ENCODE results near the gene C11orf24. TPM values are rescaled to one million over a fixed set of nuclear protein-coding genes. Genes with fewer than 3 reads are reported as not detected.
"Not testable (repeated sequence)": the region's sequence is repeated elsewhere in the genome, so short reads cannot be mapped to it uniquely, and the experiment has no call there.

C11orf24 gene
- total RNA-seq, 1 donor from 2014 or later = 9.7 TPM

- no peak overlapping the region for H2AFZ ChIP-seq (replicated peaks)
- no peaks in the 10 kb centered on the region for H3K4me1 Mint-ChIP-seq
Measured at GRCh38 chr11:68293708-68294107, 21.9 kb upstream of the C11orf24 start.

GRCh38 chr11:68289456-68289855 lies 17.7 kb upstream of the C11orf24 start:
- Histone ChIP-seq H3K36me3 (no peaks in the 10 kb centered on the region), H4K20me1 (ENCODE audit: low read depth) (no peaks in the 10 kb centered on the region), H3K79me2 (ENCODE audit: low read depth) (no peaks in the 10 kb centered on the region), H3K4me3 (no peak overlapping the region), H3K27ac (no peak overlapping the region), H3F3A (ENCODE audit: low read depth) (no peaks in the 10 kb centered on the region), H3K4me2 (no peak overlapping the region), H3K9ac (no peak overlapping the region), H2AFZ (replicated peaks) (no peak overlapping the region), H3K4me1 (no peaks in the 10 kb centered on the region), H3K9me3 (ENCODE audit: low read depth) (no peaks in the 10 kb centered on the region), H3K27me3 (no peaks in the 10 kb centered on the region)
- peaks cover 17% of the 10 kb centered on the region for H3K9me3 Mint-ChIP-seq
- TF ChIP-seq EZH2phosphoT487 (IDR thresholded peaks at IDR 0.05) (no peak), EZH2 (IDR thresholded peaks at IDR 0.05) (no peak)
- H3K27ac Mint-ChIP-seq = no peak overlapping the region
- no peak overlapping the region for H3K4me3 Mint-ChIP-seq
- H3K27me3 Mint-ChIP-seq (ENCODE audit: insufficient read depth, low read depth) = no peaks in the 10 kb centered on the region
- no peak for DNase-seq (ENCODE audit: low spot score)
- no peaks in the 10 kb centered on the region for H3K36me3 Mint-ChIP-seq
- H3K4me1 Mint-ChIP-seq = no peaks in the 10 kb centered on the region

More at GRCh38 chr11:68293708-68294107, 21.9 kb upstream of the C11orf24 start:
- no peak overlapping the region for H3K4me3 Mint-ChIP-seq
- Histone ChIP-seq H3K4me3 (no peak overlapping the region), H4K20me1 (ENCODE audit: low read depth) (no peaks in the 10 kb centered on the region), H3F3A (ENCODE audit: low read depth) (no peaks in the 10 kb centered on the region), H3K36me3 (no peaks in the 10 kb centered on the region), H3K9ac (no peak overlapping the region), H3K4me1 (no peaks in the 10 kb centered on the region), H3K27ac (no peak overlapping the region), H3K27me3 (no peaks in the 10 kb centered on the region), H3K79me2 (ENCODE audit: low read depth) (no peaks in the 10 kb centered on the region), H3K4me2 (no peak overlapping the region), H3K9me3 (ENCODE audit: low read depth) (no peaks in the 10 kb centered on the region)
- H3K27ac Mint-ChIP-seq = no peak overlapping the region
- TF ChIP-seq EZH2 (IDR thresholded peaks at IDR 0.05) (no peak), EZH2phosphoT487 (IDR thresholded peaks at IDR 0.05) (no peak)
- TF ChIP-seq, protein P1, sequence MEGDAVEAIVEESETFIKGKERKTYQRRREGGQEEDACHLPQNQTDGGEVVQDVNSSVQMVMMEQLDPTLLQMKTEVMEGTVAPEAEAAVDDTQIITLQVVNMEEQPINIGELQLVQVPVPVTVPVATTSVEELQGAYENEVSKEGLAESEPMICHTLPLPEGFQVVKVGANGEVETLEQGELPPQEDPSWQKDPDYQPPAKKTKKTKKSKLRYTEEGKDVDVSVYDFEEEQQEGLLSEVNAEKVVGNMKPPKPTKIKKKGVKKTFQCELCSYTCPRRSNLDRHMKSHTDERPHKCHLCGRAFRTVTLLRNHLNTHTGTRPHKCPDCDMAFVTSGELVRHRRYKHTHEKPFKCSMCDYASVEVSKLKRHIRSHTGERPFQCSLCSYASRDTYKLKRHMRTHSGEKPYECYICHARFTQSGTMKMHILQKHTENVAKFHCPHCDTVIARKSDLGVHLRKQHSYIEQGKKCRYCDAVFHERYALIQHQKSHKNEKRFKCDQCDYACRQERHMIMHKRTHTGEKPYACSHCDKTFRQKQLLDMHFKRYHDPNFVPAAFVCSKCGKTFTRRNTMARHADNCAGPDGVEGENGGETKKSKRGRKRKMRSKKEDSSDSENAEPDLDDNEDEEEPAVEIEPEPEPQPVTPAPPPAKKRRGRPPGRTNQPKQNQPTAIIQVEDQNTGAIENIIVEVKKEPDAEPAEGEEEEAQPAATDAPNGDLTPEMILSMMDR (IDR thresholded peaks at IDR 0.05) = no peak
- H3K36me3 Mint-ChIP-seq = no peaks in the 10 kb centered on the region
- DNase-seq (ENCODE audit: low spot score) = no peak
- H3K27me3 Mint-ChIP-seq (ENCODE audit: insufficient read depth, low read depth) = peaks cover 2% of the 10 kb centered on the region
- peaks cover 5% of the 10 kb centered on the region for H3K9me3 Mint-ChIP-seq

GRCh38 chr11:68287419-68287818 lies 15.6 kb upstream of the C11orf24 start:
- TF ChIP-seq, protein P1 (IDR thresholded peaks at IDR 0.05) = no peak
- TF ChIP-seq EZH2phosphoT487 (IDR thresholded peaks at IDR 0.05) (no peak), EZH2 (IDR thresholded peaks at IDR 0.05) (no peak)
- no peaks in the 10 kb centered on the region for H3K36me3 ChIP-seq
- H3K4me1 ChIP-seq = no peaks in the 10 kb centered on the region
- no peak overlapping the region for H3K27ac Mint-ChIP-seq
- H2AFZ ChIP-seq (replicated peaks) = no peak overlapping the region
- no peak for DNase-seq (ENCODE audit: low spot score)
- H3K4me3 Mint-ChIP-seq = no peak overlapping the region
- H3K9me3 Mint-ChIP-seq = peaks cover 19% of the 10 kb centered on the region
- no peaks in the 10 kb centered on the region for H4K20me1 ChIP-seq (ENCODE audit: low read depth)
- H3K4me1 Mint-ChIP-seq = no peaks in the 10 kb centered on the region
- no peak overlapping the region for H3K9ac ChIP-seq
- no peaks in the 10 kb centered on the region for H3F3A ChIP-seq (ENCODE audit: low read depth)
- no peak overlapping the region for H3K4me2 ChIP-seq
- no peak overlapping the region for H3K4me3 ChIP-seq
- no peaks in the 10 kb centered on the region for H3K9me3 ChIP-seq (ENCODE audit: low read depth)
- no peaks in the 10 kb centered on the region for H3K79me2 ChIP-seq (ENCODE audit: low read depth)
- H3K27ac ChIP-seq = no peak overlapping the region
- H3K27me3 Mint-ChIP-seq (ENCODE audit: insufficient read depth, low read depth) = peaks cover 3% of the 10 kb centered on the region
- H3K27me3 ChIP-seq = no peaks in the 10 kb centered on the region
- no peaks in the 10 kb centered on the region for H3K36me3 Mint-ChIP-seq

- not testable (repeated sequence) for H3K36me3 ChIP-seq; H4K20me1 ChIP-seq (ENCODE audit: low read depth); H3K4me1 ChIP-seq; DNase-seq (ENCODE audit: low spot score); H3K27ac Mint-ChIP-seq; H3K9ac ChIP-seq; H3K4me3 Mint-ChIP-seq; H3K27me3 ChIP-seq; H2AFZ ChIP-seq (replicated peaks); H3K36me3 Mint-ChIP-seq; H3F3A ChIP-seq (ENCODE audit: low read depth); H3K4me3 ChIP-seq; H3K4me2 ChIP-seq; H3K27ac ChIP-seq; H3K4me1 Mint-ChIP-seq; H3K79me2 ChIP-seq (ENCODE audit: low read depth); H3K9me3 ChIP-seq (ENCODE audit: low read depth); H3K27me3 Mint-ChIP-seq (ENCODE audit: insufficient read depth, low read depth)
- H3K9me3 Mint-ChIP-seq = peaks cover 17% of the 10 kb centered on the region
Measured at GRCh38 chr11:68284588-68284987, 12.8 kb upstream of the C11orf24 start.

Measured in neural progenitor cell (in vitro differentiated cells).